GM12864 (cell line): ENCODE results near the gene ADAT2.

Experiments used
- DNase-seq: peaks from one replicate; pipeline ENCODE4 v3.0.0-alpha.2; 2011; ENCODE audit warnings: low read depth
- H3K4me3 ChIP-seq: 2 replicates; pipeline ENCODE4 v1.5.1; 2011; ENCODE audit warnings: mild to moderate bottlenecking, low read depth, low read length, control low read depth
- CTCF ChIP-seq: IDR thresholded peaks from 2 replicates; pipeline ENCODE4 v1.5.1; 2011; ENCODE audit warnings: low read depth, mild to moderate bottlenecking, moderate library complexity, low read length, control low read depth, inconsistent platforms; ENCODE audit errors: missing control alignments

Gene ADAT2

GRCh38 chr6:143399176-143399575 is 51.3 kb downstream of the ADAT2 start:
- DNase-seq = no peak
- H3K4me3 ChIP-seq = no peak overlapping the region
- no peak for TF ChIP-seq CTCF

GRCh38 chr6:143397227-143398222 is 53.0 kb downstream of the ADAT2 start:
- no peak overlapping the region for H3K4me3 ChIP-seq
- no peak for DNase-seq
- no peak for TF ChIP-seq CTCF

GRCh38 chr6:143396497-143397226 is 53.8 kb downstream of the ADAT2 start:
- TF ChIP-seq CTCF = no peak
- no peak overlapping the region for H3K4me3 ChIP-seq
- DNase-seq = no peak

GRCh38 chr6:143395699-143396098 is 54.8 kb downstream of the ADAT2 start:
- H3K4me3 ChIP-seq = no peak overlapping the region
- no peak for TF ChIP-seq CTCF
- no peak for DNase-seq

- H3K4me3 ChIP-seq = no peak overlapping the region
- no peak for TF ChIP-seq CTCF
- no peak for DNase-seq
Measured at GRCh38 chr6:143394389-143394788, 56.1 kb downstream of the ADAT2 start.

- DNase-seq = no peak
- H3K4me3 ChIP-seq = no peak overlapping the region
- no peak for TF ChIP-seq CTCF
Measured at GRCh38 chr6:143390278-143390677, 60.2 kb downstream of the ADAT2 start.
